SK-N-MC (cell line): Measurements from ENCODE around the gene AOPEP.

Experiments
- DNase-seq: peaks from one replicate; pipeline ENCODE4 v3.0.0-alpha.2; 2011; ENCODE audit warnings: low read depth, low spot score
- H3K27ac ChIP-seq: fragments of 200-600 bp; sonication (generic); 2 replicates; pipeline ENCODE4 v1.5.1; 2016; ENCODE audit warnings: mixed run types
- H3K36me3 ChIP-seq: fragments of 200-600 bp; sonication (generic); 2 replicates; pipeline ENCODE4 v1.6.1; 2017; ENCODE audit warnings: antibody characterized with exemption, low read length, mixed read lengths; ENCODE audit not compliant: insufficient read depth
- H3K4me3 ChIP-seq: fragments of 200-600 bp; sonication (generic); 2 replicates; pipeline ENCODE4 v1.5.1; 2016
- H3K9ac ChIP-seq: fragments of 200-600 bp; sonication (generic); 2 replicates; pipeline ENCODE4 v1.8.0; 2017; ENCODE audit warnings: mixed run types, mixed read lengths; ENCODE audit not compliant: insufficient read length
- H3K9me3 ChIP-seq: fragments of 200-600 bp; sonication (generic); 2 replicates; pipeline ENCODE4 v1.6.1; 2017; ENCODE audit warnings: low read depth, mild to moderate bottlenecking, antibody characterized with exemption, low read length, moderate library complexity, mixed read lengths
- EZH2 ChIP-seq: fragments of 200-600 bp; sonication (generic); IDR thresholded peaks from one replicate; pipeline ENCODE4 v1.6.1; 2017; ENCODE audit warnings: antibody characterized with exemption
- FOXP2 ChIP-seq: optimal IDR thresholded peaks from 2 replicates; pipeline ENCODE3; 2011; ENCODE audit warnings: mild to moderate bottlenecking, moderate library complexity; ENCODE audit not compliant: insufficient read depth; ENCODE audit errors: extremely low read length, control extremely low read depth
- POLR2AphosphoS5 ChIP-seq: IDR thresholded peaks from 2 replicates; pipeline ENCODE4 v1.6.1; 2012; ENCODE audit warnings: mild to moderate bottlenecking, low read depth, low read length, borderline replicate concordance

Gene AOPEP

GRCh38 chr9:94882966-94883641 lies 156.6 kb downstream of the AOPEP start:
- no peak for DNase-seq
- Histone ChIP-seq H3K36me3 (no peaks in the 10 kb centered on the region), H3K9ac (no peak overlapping the region), H3K27ac (no peak overlapping the region), H3K9me3 (no peaks in the 10 kb centered on the region), H3K4me3 (no peak overlapping the region)
- TF ChIP-seq EZH2: no peak
- TF ChIP-seq FOXP2: no peak
- TF ChIP-seq POLR2AphosphoS5: no peak

- Histone ChIP-seq H3K4me3 (no peak overlapping the region), H3K9ac (no peak overlapping the region), H3K9me3 (no peaks in the 10 kb centered on the region), H3K27ac (0 out of 2 replicates have a peak overlapping the region, but pooled peaks have one; percentile 5), H3K36me3 (no peaks in the 10 kb centered on the region)
- TF ChIP-seq EZH2 (no peak), FOXP2 (no peak), POLR2AphosphoS5 (no peak)
- DNase-seq: no peak
Measured at GRCh38 chr9:94885854-94886447, 159.5 kb downstream of the AOPEP start.

- Histone ChIP-seq H3K27ac (no peak overlapping the region), H3K36me3 (no peaks in the 10 kb centered on the region), H3K9ac (no peak overlapping the region), H3K9me3 (no peaks in the 10 kb centered on the region; the same call in 1 of the 2 replicates), H3K4me3 (no peak overlapping the region)
- no peak for DNase-seq
- TF ChIP-seq EZH2: no peak
- no peak for TF ChIP-seq POLR2AphosphoS5
- TF ChIP-seq FOXP2: no peak
Measured at GRCh38 chr9:94887721-94888120, 161.2 kb downstream of the AOPEP start.

- no peak overlapping the region for H3K4me3 ChIP-seq
- no peak for DNase-seq
- H3K9me3 ChIP-seq: no peaks in the 10 kb centered on the region; the same call in 1 of the 2 replicates
- TF ChIP-seq POLR2AphosphoS5 (no peak), EZH2 (no peak), FOXP2 (no peak)
- H3K27ac ChIP-seq: no peak overlapping the region
- H3K36me3 ChIP-seq: no peaks in the 10 kb centered on the region
- no peak overlapping the region for H3K9ac ChIP-seq
Measured at GRCh38 chr9:94888775-94889174, 162.3 kb downstream of the AOPEP start.

- no peaks in the 10 kb centered on the region; the same call in 1 of the 2 replicates for H3K9me3 ChIP-seq
- no peak overlapping the region for H3K9ac ChIP-seq
- TF ChIP-seq FOXP2 (no peak), EZH2 (no peak), POLR2AphosphoS5 (no peak)
- no peak overlapping the region for H3K4me3 ChIP-seq
- no peak overlapping the region for H3K27ac ChIP-seq
- H3K36me3 ChIP-seq: no peaks in the 10 kb centered on the region
- no peak for DNase-seq
Measured at GRCh38 chr9:94889628-94890027, 163.1 kb downstream of the AOPEP start.

GRCh38 chr9:94891183-94891582 lies 164.7 kb downstream of the AOPEP start:
- TF ChIP-seq POLR2AphosphoS5 (no peak), EZH2 (no peak), FOXP2 (no peak)
- no peak overlapping the region for H3K4me3 ChIP-seq
- no peak overlapping the region for H3K27ac ChIP-seq
- DNase-seq: no peak
- no peaks in the 10 kb centered on the region; the same call in 1 of the 2 replicates for H3K9me3 ChIP-seq
- H3K9ac ChIP-seq: no peak overlapping the region
- H3K36me3 ChIP-seq: no peaks in the 10 kb centered on the region

GRCh38 chr9:94892675-94893074 lies 166.2 kb downstream of the AOPEP start:
- no peaks in the 10 kb centered on the region for H3K36me3 ChIP-seq
- no peaks in the 10 kb centered on the region; the same call in 1 of the 2 replicates for H3K9me3 ChIP-seq
- TF ChIP-seq FOXP2: no peak
- no peak for TF ChIP-seq POLR2AphosphoS5
- TF ChIP-seq EZH2: no peak
- no peak for DNase-seq
- no peak overlapping the region for H3K27ac ChIP-seq
- H3K9ac ChIP-seq: no peak overlapping the region
- H3K4me3 ChIP-seq: no peak overlapping the region

GRCh38 chr9:94894094-94894699 lies 167.7 kb downstream of the AOPEP start:
- Histone ChIP-seq H3K9me3 (no peaks in the 10 kb centered on the region; the same call in 1 of the 2 replicates), H3K9ac (no peak overlapping the region), H3K4me3 (no peak overlapping the region), H3K36me3 (no peaks in the 10 kb centered on the region), H3K27ac (no peak overlapping the region)
- DNase-seq: no peak
- TF ChIP-seq FOXP2 (no peak), EZH2 (no peak), POLR2AphosphoS5 (no peak)

- DNase-seq: no peak
- TF ChIP-seq FOXP2: no peak
- TF ChIP-seq EZH2: no peak
- TF ChIP-seq POLR2AphosphoS5: no peak
- no peak overlapping the region for H3K4me3 ChIP-seq
- H3K9me3 ChIP-seq: no peaks in the 10 kb centered on the region; the same call in 1 of the 2 replicates
- H3K9ac ChIP-seq: no peak overlapping the region
- H3K27ac ChIP-seq: no peak overlapping the region
- H3K36me3 ChIP-seq: no peaks in the 10 kb centered on the region
Measured at GRCh38 chr9:94895668-94896067, 169.2 kb downstream of the AOPEP start.
